Stimulated activated CD4-positive, alpha-beta T cell treated with anti-CD3 and anti-CD28 coated beads, Interleukin-2, amount 100 ng/mL, for 4 hours (primary cell): ENCODE results near the gene STK16.
"Not testable (repeated sequence)": the region's sequence is repeated elsewhere in the genome, so short reads cannot be mapped to it uniquely, and the experiment has no call there.

Experiments
- DNase-seq: peaks from one replicate; pipeline ENCODE4 v3.0.0-alpha.2; 2020; ENCODE audit warnings: low read depth

The STK16 gene

GRCh38 chr2:219270055-219270372 is 24.7 kb downstream of the STK16 start:
- no peak for DNase-seq

- DNase-seq: no peak
Observed at GRCh38 chr2:219271021-219271420, 25.7 kb downstream of the STK16 start.

- no peak for DNase-seq
Observed at GRCh38 chr2:219272356-219272755, 27.1 kb downstream of the STK16 start.

- no peak for DNase-seq
Observed at GRCh38 chr2:219272995-219273394, 27.7 kb downstream of the STK16 start.

- DNase-seq: no peak
Observed at GRCh38 chr2:219273937-219274336, 28.7 kb downstream of the STK16 start.

- DNase-seq: no peak
Observed at GRCh38 chr2:219274361-219274921, 29.2 kb downstream of the STK16 start.

- peak; percentile 59 for DNase-seq
Observed at GRCh38 chr2:219277703-219278654, 32.7 kb downstream of the STK16 start.

- DNase-seq: no peak
Observed at GRCh38 chr2:219278655-219279150, 33.4 kb downstream of the STK16 start.

GRCh38 chr2:219279151-219279915 is 34.1 kb downstream of the STK16 start, which contains the start of gene DNAJB2:
TSS of gene DNAJB2 (plus strand) at chr2:219279366. CDS start at chr2:219279834, 468 bp downstream.
- peak; percentile 99 for DNase-seq

GRCh38 chr2:219279916-219280516 is 34.7 kb downstream of the STK16 start:
- DNase-seq: no peak

- no peak for DNase-seq
Observed at GRCh38 chr2:219280651-219281050, 35.4 kb downstream of the STK16 start.

GRCh38 chr2:219281588-219281987 is 36.3 kb downstream of the STK16 start:
- no peak for DNase-seq

GRCh38 chr2:219282375-219282774 is 37.1 kb downstream of the STK16 start:
- DNase-seq: no peak

- DNase-seq: no peak
Observed at GRCh38 chr2:219282943-219283581, 37.8 kb downstream of the STK16 start.

GRCh38 chr2:219284501-219285372 is 39.5 kb downstream of the STK16 start:
- DNase-seq: no peak

- DNase-seq: no peak
Observed at GRCh38 chr2:219285373-219285735, 40.1 kb downstream of the STK16 start.

- no peak for DNase-seq
Observed at GRCh38 chr2:219285894-219286425, 40.7 kb downstream of the STK16 start.

GRCh38 chr2:219286436-219287115 is 41.3 kb downstream of the STK16 start:
- DNase-seq: no peak

GRCh38 chr2:219287116-219287440 is 41.8 kb downstream of the STK16 start:
- not testable (repeated sequence) for DNase-seq
